Fibroblast of peridontal ligament (primary cell): ENCODE results near the gene TM4SF4.
"Not testable (repeated sequence)": the region's sequence is repeated elsewhere in the genome, so short reads cannot be mapped to it uniquely, and the experiment has no call there.

ENCODE experiments used
- DNase-seq: peaks from one replicate; pipeline ENCODE4 v3.0.0-alpha.2; 2010; ENCODE audit errors: extremely low read depth

The TM4SF4 gene

GRCh38 chr3:149474250-149474817 lies at the start of gene TM4SF4:
Gene TM4SF4 (plus strand): TSS chr3:149474697. CDS start chr3:149474878, 181 bp downstream.
- DNase-seq = no peak

- DNase-seq = no peak
Measured at GRCh38 chr3:149424918-149425317, 49.6 kb upstream of the TM4SF4 start.

- DNase-seq = no peak
Measured at GRCh38 chr3:149426325-149426724, 48.2 kb upstream of the TM4SF4 start.

DNA sequence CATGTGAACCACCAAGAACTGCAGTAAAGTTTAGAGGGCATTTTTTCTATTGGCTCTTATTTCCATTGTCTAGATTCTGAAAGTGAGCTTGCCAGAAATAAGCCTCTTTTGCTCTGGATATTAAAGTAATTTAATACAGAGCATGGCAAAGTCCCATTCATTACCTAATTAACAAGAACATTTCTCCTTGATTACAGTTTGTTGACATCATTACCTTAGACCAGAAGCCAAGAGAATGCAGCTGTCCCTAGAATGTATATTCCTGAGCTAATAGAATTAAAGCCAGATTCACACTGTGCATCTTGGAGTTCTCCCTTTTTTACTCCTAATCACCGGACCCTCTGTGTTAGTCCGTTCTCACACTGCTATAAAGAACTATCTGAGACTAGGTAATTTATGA lies 46.4 kb upstream of the TM4SF4 start:
- DNase-seq = no peak

DNA sequence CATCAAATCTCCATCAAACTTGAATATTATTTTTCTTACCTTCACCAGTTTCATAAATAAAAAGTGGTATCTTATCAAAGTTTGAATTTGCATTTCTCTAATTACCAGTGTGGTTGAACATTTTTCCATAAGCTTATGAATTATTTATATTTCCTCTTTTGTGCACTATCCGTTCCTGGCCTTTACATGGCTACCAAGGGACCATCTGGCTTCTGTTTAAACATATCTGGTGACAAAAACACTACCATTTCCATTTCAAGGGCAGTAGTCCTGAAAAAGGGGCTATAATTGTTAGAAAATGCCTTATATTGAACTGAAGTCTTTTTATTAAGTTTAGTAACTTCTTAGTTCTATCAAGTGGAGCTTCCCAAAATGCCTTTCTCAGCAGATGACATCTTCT lies 44.3 kb upstream of the TM4SF4 start:
- DNase-seq = no peak

DNA sequence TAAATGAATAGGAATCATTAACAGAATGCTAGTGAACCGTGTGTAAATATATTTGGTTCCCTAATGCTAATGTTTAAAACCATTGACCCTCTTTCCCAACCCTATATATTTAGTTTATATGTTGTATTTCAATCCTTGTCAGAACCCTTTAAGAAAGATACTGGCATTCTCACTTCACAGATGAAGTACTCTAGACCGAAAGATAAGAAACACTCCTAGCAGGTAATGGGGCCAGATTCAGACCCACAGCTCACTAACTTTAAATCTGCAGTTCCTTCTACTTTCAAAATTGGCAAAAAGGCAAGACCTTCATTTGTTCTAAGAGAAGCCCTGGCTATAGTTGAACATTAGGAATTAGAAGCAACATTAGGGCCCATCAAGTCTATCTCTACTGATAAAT lies 42.3 kb upstream of the TM4SF4 start:
- DNase-seq = no peak

- DNase-seq = no peak
Measured at GRCh38 chr3:149435996-149436885, 38.3 kb upstream of the TM4SF4 start.

DNA sequence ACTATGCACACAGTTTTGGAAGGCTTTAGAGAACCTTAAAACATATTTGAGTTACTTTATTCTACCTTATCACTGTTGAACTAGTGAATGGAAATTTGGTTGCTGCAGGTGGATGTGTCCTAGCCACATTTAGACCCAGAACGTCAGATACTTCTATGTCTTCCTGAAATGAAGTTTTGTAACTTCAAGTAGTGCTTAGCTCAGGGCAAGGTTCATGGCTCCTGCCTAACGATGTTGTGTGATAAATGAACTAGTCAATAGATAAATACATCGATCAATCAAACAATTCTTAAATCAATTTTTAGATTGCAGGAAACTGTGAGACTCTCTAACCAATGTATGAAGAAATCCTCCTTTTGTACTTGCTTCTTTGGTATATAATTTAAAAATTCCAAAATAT lies 37.2 kb upstream of the TM4SF4 start:
- no peak for DNase-seq

- DNase-seq = no peak
Measured at GRCh38 chr3:149437710-149438109, 36.8 kb upstream of the TM4SF4 start.

DNA sequence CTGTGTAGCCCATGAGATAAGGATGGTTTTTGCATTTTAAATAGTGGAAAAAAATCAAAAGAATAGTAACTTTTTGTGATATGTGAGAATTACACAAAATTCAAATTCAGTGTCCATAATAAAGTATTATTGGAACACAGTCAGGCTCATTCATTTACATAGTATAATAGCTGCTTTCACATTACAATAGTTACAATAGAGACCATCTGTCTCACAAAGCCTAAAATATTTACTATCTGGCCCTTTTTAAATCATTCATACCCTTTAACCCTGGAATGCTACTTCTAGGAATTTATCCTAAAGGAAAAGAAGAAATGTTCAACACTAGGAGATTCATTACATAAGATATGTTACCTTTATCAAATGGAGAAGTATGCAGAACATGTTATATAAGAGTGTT lies 35.5 kb upstream of the TM4SF4 start:
- no peak for DNase-seq

DNA sequence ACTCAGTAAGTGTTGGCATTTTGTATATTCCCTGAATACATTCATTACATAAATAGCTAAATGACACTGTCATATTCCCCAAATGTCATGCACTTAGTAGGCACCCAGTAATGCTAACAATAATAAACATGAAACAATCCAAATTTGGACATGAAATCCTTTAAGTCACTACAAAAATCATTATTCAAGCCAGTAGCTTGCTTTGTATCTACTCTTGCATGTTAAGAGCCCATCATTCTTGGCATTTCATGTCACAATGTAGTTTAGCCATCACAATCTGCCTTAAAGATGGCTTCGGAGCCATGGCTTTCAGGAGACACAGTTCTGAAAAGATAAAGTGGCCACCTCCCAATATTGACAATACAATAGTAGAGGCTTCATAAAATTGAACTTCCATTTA lies 32.9 kb upstream of the TM4SF4 start:
- no peak for DNase-seq

DNA sequence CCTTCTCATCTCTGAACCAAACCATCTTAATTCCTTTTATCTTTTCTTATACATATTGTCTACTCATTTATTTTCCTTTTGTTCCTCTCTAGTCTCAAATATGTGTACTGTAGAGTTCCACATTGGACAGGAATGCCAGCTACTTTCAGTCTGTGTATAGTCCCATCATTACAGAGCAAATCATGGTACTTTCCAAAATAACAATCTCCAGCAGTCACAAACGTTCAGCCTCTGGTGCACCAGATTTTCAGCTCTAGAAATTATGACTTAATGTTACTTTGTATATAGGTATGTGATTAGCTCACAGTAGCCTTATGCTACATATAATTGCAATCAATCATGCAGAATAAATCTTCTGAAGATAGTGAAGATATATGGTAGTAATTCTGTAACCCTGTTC lies 32.5 kb upstream of the TM4SF4 start:
- DNase-seq = no peak

- DNase-seq = peak; percentile 64
Measured at GRCh38 chr3:149442851-149443544, 31.5 kb upstream of the TM4SF4 start.

DNA sequence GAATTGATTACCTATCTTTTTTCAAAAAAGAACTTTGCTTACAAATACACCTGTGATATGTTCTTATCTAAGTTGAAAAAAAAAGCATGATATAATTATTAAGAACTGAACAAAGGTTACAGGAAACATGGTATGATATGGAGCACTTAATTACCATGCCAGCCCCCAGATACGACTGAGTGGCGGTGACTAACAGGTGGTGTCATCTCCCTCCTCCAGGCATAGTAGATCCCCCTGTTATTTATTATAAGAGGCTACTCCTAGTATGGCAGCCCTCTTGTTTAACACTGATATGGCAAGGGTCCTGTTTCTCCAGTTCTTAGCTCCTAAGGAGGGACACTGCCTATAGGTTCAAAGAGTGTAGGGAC lies 31.0 kb upstream of the TM4SF4 start:
- no peak for DNase-seq

GRCh38 chr3:149444867-149445266 lies 29.6 kb upstream of the TM4SF4 start:
- not testable (repeated sequence) for DNase-seq

DNA sequence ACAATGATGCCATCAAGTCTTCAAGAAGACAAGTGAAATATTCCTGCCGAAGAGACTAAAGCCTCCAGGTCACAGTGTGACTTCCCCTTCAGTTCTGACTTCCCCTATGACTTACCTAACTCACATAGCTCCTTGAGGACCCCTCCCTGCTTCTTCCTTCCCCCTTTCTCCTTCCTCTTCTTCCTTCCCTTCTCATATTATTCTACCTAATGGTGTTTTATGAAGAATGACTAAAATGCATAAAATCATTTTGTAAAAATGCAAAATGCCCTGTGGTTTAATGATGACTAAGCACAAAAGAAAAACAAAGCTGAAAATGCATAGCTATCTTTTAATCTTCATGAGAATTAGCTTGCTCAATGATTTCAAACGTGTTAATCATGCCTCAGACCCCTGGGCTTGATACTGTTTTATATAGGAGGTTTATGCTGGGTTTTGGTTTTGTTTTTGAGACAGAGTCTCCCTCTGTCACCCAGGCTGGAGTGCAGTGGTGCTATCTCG lies 26.1 kb upstream of the TM4SF4 start:
- peak; percentile 81 for DNase-seq

GRCh38 chr3:149449182-149449581 lies 25.3 kb upstream of the TM4SF4 start:
- DNase-seq = no peak

- no peak for DNase-seq
Measured at GRCh38 chr3:149449799-149450198, 24.7 kb upstream of the TM4SF4 start.

DNA sequence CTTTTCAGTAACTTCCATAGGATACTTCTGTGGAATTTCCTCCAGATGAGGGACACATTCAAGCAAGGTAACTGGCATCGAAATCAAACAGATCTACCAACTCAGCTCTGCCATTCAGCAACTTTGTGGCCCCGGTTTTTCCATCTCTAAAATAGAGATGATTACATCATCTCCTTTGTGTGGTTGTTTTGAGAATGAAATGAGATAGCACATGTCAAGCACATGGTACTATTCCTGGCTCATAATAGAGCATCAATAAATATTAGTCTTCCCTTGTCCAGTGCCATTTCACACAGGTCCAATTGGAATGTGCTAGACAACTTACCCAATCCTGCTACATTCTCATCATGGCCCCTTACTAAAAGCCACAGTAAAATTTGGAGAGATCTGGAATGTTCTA lies 24.2 kb upstream of the TM4SF4 start:
- no peak for DNase-seq

DNA sequence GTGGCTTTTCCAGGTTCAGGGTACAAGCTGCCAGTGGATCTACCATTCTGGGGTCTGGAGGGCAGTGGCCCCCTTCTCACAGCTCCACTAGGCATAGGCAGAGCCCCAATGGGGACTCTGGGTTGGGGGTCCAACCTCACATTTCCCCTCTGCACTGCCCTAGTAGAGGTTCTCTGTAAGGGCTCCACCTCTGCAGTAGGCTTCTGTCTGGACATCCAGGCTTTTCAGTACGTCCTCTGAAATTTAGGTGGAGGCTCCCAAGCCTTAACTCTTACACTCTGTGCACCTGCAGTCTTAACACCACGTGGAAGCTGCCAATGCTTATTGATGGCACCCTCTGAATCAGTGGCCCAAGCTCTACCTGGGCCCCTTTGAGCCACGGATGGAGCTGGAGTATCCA lies 22.5 kb upstream of the TM4SF4 start:
- no peak for DNase-seq

DNA sequence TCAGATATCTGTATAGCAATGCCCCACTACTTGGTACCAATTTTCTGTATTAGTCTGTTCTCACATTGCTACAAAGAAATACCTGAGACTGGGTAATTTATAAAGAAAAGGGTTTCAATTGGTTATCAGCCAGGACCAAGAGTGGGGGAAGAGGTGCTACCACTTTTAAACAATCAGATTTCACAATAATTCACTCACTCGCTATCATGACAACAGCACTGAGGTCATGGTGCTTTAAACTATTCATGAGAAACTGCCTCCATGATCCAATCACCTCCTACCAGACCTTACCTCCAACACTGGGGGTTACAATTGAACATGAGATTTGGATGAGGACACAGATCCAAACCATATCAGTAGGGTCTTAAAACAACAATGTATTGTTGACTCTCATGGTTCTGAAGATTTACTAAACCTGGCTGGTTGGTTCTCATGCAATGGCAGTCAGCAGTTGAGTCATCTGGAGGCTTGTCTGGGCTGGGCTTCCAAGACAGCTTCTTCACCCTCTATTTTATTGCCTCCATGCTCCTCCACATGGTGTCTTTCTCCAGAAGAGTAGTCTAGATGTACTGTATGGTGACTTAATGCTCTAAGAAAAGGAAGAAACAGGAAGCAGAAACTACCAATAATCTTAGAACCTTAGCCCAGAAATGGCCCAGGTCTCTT lies 21.2 kb upstream of the TM4SF4 start:
- no peak for DNase-seq

DNA sequence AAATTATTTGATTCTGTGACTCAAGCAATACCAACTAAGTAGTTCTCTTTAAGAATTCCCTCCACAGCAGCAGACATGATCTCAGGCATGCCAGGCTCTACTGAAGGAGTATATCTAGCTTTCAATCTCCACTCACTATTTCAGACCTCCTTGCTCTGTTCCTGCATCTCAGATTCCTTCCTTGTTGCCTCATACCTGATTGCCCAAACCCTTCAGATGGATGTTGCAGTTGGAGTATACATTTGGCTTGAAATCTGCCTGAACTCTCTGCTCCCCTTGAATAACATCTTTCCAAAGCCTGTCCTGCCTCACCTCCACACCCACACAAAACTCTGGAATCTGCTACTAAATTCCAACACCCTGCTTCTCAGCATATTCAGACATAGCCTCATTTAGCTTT lies 19.8 kb upstream of the TM4SF4 start:
- peak; percentile 58 for DNase-seq
